K562 (cell line): ENCODE results near the gene ODAD3. TPM values are rescaled to one million over a fixed set of nuclear protein-coding genes. Genes with fewer than 3 reads are reported as not detected.

ENCODE experiments used
- FOXP4 ChIP-seq: sonication (generic); formaldehyde crosslinking; IDR thresholded peaks from 2 replicates; pipeline ENCODE4 v1.8.0; 2022; ENCODE audit warnings: mild to moderate bottlenecking, missing genetic modification reagents, borderline replicate concordance
- HDAC2 ChIP-seq: fragments of 450-650 bp; IDR thresholded peaks from 2 replicates; pipeline ENCODE4 v1.6.1; 2016; ENCODE audit warnings: mild to moderate bottlenecking
- HNRNPLL ChIP-seq: fragments of 200-400 bp; formaldehyde crosslinking; IDR thresholded peaks from 2 replicates; pipeline ENCODE4 v1.6.1; 2017; ENCODE audit warnings: low read length, low read depth, mild to moderate bottlenecking; ENCODE audit not compliant: poor library complexity, severe bottlenecking
- KLF1 ChIP-seq: fragments of 450-650 bp; IDR thresholded peaks from 2 replicates; pipeline ENCODE4 v1.6.1; 2016; ENCODE audit warnings: missing genetic modification characterization, missing compliant biosample characterization
- L3MBTL2 ChIP-seq: fragments of 450-650 bp; IDR thresholded peaks from 2 replicates; pipeline ENCODE4 v1.6.1; 2016; ENCODE audit warnings: mild to moderate bottlenecking, moderate library complexity
- MAX ChIP-seq: sonication (generic); formaldehyde crosslinking; IDR thresholded peaks from 2 replicates; pipeline ENCODE4 v1.9.0; 2022; ENCODE audit warnings: mild to moderate bottlenecking, missing genetic modification reagents
- MEIS2 ChIP-seq: fragments of 450-650 bp; IDR thresholded peaks from 2 replicates; pipeline ENCODE4 v1.6.1; 2014; ENCODE audit warnings: mild to moderate bottlenecking; ENCODE audit not compliant: partially characterized antibody
- RBBP5 ChIP-seq: fragments of 200-600 bp; sonication (generic); IDR thresholded peaks from 2 replicates; pipeline ENCODE4 v1.6.1; 2012; ENCODE audit warnings: borderline replicate concordance, mild to moderate bottlenecking, low read length, control low read depth, inconsistent platforms; ENCODE audit not compliant: insufficient read depth, poor library complexity, severe bottlenecking
- RUNX1 ChIP-seq: sonication (generic); IDR thresholded peaks from 2 replicates; pipeline ENCODE4 v1.6.1; 2016; ENCODE audit warnings: antibody characterized with exemption, low read depth
- ZC3H4 ChIP-seq: sonication (generic); formaldehyde crosslinking; IDR thresholded peaks from 2 replicates; pipeline ENCODE4 v1.9.0; 2021; ENCODE audit warnings: missing genetic modification reagents, borderline replicate concordance
- ZFX ChIP-seq: sonication (generic); formaldehyde crosslinking; IDR thresholded peaks from 2 replicates; pipeline ENCODE4 v1.8.0; 2022; ENCODE audit warnings: mild to moderate bottlenecking, missing genetic modification reagents, moderate library complexity
- polyA plus RNA-seq, 8 experiments: library from polyadenylated mRNA; depleted of rRNA in 4 of 8; stranded (reverse) in 5 of 8; unstranded in 3 of 8; fragments of >200 nt; fragmentation: Nextera tagmentation in 2 of 8; fragmentation: Illumina TruSeq in 1 of 8; extraction: Ambion mirVana in 2 of 8; extraction: Trizol in 1 of 8; gene quantifications; 2 replicates each; pipeline versions ENCODE4 v1.2.1 to v1.2.3, GENCODE V29; 2011 to 2014; ENCODE audit warnings: inconsistent platforms in 1 of 8, missing spikeins in 1 of 8
- total RNA-seq, 7 experiments: library from RNA; depleted of rRNA in 6 of 7; stranded (reverse); fragments of >200 nt in 6 of 7; fragmentation: Illumina TruSeq in 2 of 7; extraction: Trizol in 2 of 7; gene quantifications; 2 replicates each; pipeline versions ENCODE4 v1.2.1 to v1.2.3, GENCODE V29; 2011 to 2021; ENCODE audit warnings: low replicate concordance in 1 of 7

The ODAD3 gene
- total and polyA plus RNA-seq, 9 of the 15 experiments (the other 6 are each of a cell fraction or from before 2014, with no cell fraction given), result 0.07 to 0.72 (median 0.14) TPM; not detected in 2

DNA sequence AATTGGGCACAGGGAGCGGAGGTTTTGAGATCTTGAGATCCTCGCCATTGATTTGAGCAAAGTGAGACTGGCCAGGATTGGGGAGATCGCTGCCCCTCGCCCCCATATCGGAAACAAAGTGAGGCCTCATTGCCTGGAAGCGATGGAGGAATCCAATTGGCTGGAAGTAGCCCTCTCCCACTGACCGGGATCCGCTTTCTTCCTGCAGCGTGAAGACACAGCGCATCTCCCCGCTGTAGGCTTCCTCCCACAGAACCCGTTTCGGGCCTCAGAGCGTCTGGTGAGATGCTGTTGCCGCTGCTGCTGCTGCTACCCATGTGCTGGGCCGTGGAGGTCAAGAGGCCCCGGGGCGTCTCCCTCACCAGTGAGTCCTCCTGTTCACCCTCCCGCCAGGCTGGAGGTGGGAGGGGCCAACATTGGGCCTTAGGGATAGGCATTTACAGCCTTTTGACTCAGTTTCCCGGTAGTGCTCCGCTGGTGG, 952 bp upstream of the ODAD3 start (continued):
- TF ChIP-seq MEIS2 (no peak), MAX (peak; percentile 6; the same call in 1 of the 2 replicates), HDAC2 (0 out of 2 replicates have a peak, but pooled peaks have one; percentile 9), RUNX1 (0 out of 2 replicates have a peak, but pooled peaks have one; percentile 29), ZFX (CRISPR knock-in tag) (peak; percentile 40), RBBP5 (peak; percentile 4), HNRNPLL (no peak), FOXP4 (CRISPR knock-in tag) (0 out of 2 replicates have a peak, but pooled peaks have one; percentile 7), L3MBTL2 (no peak), ZC3H4 (CRISPR knock-in tag) (no peak), KLF1 (tag) (no peak)
